Kidney (tissue), 14 donors: ENCODE measurements around the gene NOTCH4. TPM values are rescaled to one million over a fixed set of nuclear protein-coding genes. Genes with fewer than 3 reads are reported as not detected.
"Not testable (repeated sequence)": the region's sequence is repeated elsewhere in the genome, so short reads cannot be mapped to it uniquely, and the experiment has no call there.

Source experiments
- DNase-seq, 5 donors: peaks; one replicate each; pipeline ENCODE4 v3.0.0-alpha.2; 2013 to 2020
- FAIRE-seq: peaks from 2 replicates; lab custom pipeline; 2012; peaks lifted over from hg19 to GRCh38; lab: Jason Lieb, UNC
- H3K27ac ChIP-seq, 2 donors: one replicate each; pipeline ENCODE4 v1.7.0; 2013; ENCODE audit warnings: low read depth in 2 of 2, low read length in 2 of 2, inconsistent platforms in 1 of 2
- H3K27me3 ChIP-seq: one replicate; pipeline ENCODE4 v1.7.1; 2013; ENCODE audit warnings: low read length, inconsistent platforms; ENCODE audit not compliant: control insufficient read depth, insufficient read depth
- H3K36me3 ChIP-seq, 3 donors: one replicate each; pipeline versions ENCODE4 v1.7.0 to v1.7.1; 2013; ENCODE audit warnings: low read length in 3 of 3, control low read depth in 1 of 3, inconsistent platforms in 1 of 3; ENCODE audit not compliant: insufficient read depth in 3 of 3, control insufficient read depth in 2 of 3
- H3K4me1 ChIP-seq, 3 donors: one replicate each; pipeline versions ENCODE4 v1.7.0 to v1.7.1; 2013; ENCODE audit warnings: low read length in 3 of 3, inconsistent platforms in 1 of 3, low read depth in 1 of 3; ENCODE audit not compliant: control insufficient read depth in 2 of 3, insufficient read depth in 2 of 3
- H3K4me3 ChIP-seq, 3 donors: one replicate each; pipeline versions ENCODE4 v1.7.0 to v1.8.1; 2013; ENCODE audit warnings: low read length in 3 of 3, control low read depth in 1 of 3, inconsistent platforms in 1 of 3
- H3K9ac ChIP-seq, 3 donors: one replicate each; pipeline versions ENCODE4 v1.7.0 to v1.7.1; 2013; ENCODE audit warnings: low read length in 3 of 3, control low read depth in 1 of 3, inconsistent platforms in 1 of 3
- H3K9me3 ChIP-seq, 3 donors: one replicate each; pipeline versions ENCODE4 v1.7.0 to v1.7.1; 2013; ENCODE audit warnings: low read length in 3 of 3, control low read depth in 1 of 3, inconsistent platforms in 1 of 3; ENCODE audit not compliant: control insufficient read depth in 2 of 3, insufficient read depth in 1 of 3
- intact Hi-C: fragments of 100-400 bp; cut with DNase I; formaldehyde crosslinking; loops from one replicate; pipeline ENCODE4 v1.11.1; 2022
- polyA plus RNA-seq: library from polyadenylated mRNA; stranded (reverse); fragments of 350-450 nt; fragmentation: Illumina TruSeq; extraction: RNeasy Lipid Tissue Mini Kit (QIAGEN cat#74804); gene quantifications from one replicate; pipeline ENCODE4 v1.2.3, GENCODE V29; 2014; ENCODE audit warnings: low read depth, low replicate concordance; ENCODE audit not compliant: insufficient read depth
- total RNA-seq: library from RNA; stranded (reverse); fragmentation: NEBNext Ultra II Directional; extraction: Animal tissue kit (Norgen Biotek cat#: 25700); gene quantifications from one replicate; pipeline ENCODE4 v1.2.1, GENCODE V29; 2021
- TF ChIP-seq, protein P1 (sequence below): IDR thresholded peaks from 3 replicates; pipeline ENCODE4 v1.5.1; 2012; ENCODE audit warnings: mild to moderate bottlenecking, moderate library complexity, borderline replicate concordance; ENCODE audit not compliant: insufficient read depth; ENCODE audit errors: extremely low read depth
- donor health status: control.
- donor health status: control.
- donor health status: control.
- donor health status: control.
- donor health status: control.
- donor health status: DM: yes; HTN: yes; CAD: no.
- donor health status: Normal renal cell carcinoma (clear cell type).

Gene NOTCH4
- total and polyA plus RNA-seq, 2 donors from 2014 or later = 22.5 to 30.5 TPM

DNA sequence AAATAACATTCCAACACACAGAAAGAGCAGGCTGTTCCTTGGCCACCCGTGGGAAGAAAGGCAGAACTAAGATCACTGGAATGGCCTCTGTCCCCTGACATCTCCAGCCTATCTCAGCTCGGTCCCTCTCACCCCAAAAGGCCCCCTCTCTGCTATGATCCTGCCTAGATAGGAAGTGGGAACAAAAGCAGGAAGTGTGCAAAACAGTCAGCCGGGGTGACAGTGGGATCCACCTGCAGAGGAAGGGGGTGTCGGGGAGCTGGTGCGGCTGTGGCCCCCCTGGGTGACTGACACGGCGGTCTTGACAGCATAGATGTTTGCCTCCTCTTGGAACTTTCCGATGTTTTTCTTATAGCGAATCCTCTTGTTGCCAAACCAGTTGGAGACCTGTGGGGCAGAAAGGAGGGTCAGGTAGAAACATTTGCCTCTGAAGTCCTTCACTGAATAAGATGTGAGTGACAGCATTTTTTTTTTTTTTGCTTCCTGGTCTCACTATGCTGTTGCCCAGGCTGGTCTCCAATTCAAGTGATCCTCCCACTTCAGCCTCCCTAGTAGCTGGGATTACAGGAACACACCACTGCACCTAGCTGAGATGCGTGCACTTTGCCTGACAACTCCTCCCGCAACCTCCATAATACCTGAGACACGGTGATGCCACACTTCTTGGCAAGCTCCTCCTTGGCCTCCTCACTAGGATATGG is 36.7 kb downstream of the NOTCH4 start:
- Histone ChIP-seq H3K4me3 (no peak overlapping the region), H3K4me1 (peaks cover 2 to 26% (median 8%) of the 10 kb centered on the region in 3 donors), H3K27me3 (no peaks in the 10 kb centered on the region), H3K27ac (peak overlapping the region in 1 of 2 donors; percentile 69), H3K9me3 (no peaks in the 10 kb centered on the region), H3K36me3 (peaks cover 6 to 17% (median 8%) of the 10 kb centered on the region in 3 donors), H3K9ac (no peak overlapping the region)
- DNase-seq = peak in 2 of 5 donors; percentile 41 to 59
- no peak for FAIRE-seq
- TF ChIP-seq, protein P1, sequence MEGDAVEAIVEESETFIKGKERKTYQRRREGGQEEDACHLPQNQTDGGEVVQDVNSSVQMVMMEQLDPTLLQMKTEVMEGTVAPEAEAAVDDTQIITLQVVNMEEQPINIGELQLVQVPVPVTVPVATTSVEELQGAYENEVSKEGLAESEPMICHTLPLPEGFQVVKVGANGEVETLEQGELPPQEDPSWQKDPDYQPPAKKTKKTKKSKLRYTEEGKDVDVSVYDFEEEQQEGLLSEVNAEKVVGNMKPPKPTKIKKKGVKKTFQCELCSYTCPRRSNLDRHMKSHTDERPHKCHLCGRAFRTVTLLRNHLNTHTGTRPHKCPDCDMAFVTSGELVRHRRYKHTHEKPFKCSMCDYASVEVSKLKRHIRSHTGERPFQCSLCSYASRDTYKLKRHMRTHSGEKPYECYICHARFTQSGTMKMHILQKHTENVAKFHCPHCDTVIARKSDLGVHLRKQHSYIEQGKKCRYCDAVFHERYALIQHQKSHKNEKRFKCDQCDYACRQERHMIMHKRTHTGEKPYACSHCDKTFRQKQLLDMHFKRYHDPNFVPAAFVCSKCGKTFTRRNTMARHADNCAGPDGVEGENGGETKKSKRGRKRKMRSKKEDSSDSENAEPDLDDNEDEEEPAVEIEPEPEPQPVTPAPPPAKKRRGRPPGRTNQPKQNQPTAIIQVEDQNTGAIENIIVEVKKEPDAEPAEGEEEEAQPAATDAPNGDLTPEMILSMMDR = no peak
- intact Hi-C loops = no loop called here

DNA sequence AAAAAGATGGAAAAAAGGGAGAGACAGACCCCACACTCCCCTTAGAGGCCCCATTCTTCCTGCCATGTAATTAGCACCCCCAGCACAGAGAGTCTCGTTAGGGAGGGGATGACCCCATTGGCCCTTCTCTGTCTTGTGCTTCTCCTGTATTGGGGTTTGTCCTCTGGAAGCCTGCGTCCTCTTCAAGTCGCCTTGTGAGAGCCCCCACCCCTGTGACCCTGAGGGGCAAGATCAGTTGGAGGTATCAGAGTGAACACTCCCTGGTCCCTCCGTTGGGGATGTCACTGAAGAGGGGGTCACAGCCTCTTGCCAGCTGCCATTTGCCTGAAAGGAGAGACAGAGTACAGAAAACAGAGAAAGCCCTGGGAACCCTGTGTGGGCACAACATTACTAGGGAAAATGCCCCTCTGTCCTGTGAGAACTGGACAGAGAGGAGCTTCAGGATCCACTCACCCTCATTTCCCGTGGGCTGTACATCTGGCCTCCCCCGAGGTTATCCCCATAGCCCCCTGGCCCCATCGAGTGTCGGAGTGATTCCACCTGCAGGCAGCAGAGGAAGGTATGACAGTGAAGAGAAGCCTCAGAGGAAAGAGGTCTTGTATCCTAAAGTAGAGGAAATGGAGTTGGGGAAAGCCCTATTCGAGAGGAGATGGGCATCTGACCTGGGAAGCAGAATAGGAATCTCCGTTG is 37.6 kb downstream of the NOTCH4 start:
- Histone ChIP-seq H3K36me3 (peaks cover 6 to 19% (median 8%) of the 10 kb centered on the region in 3 donors), H3K9ac (peak overlapping the region in 1 of 3 donors; percentile 40), H3K4me1 (peaks cover 2 to 21% (median 8%) of the 10 kb centered on the region in 3 donors), H3K27ac (peak overlapping the region; percentile 69 to 89)
- H3K9me3 ChIP-seq, FAIRE-seq, H3K27me3 ChIP-seq, intact Hi-C loops, H3K4me3 ChIP-seq: not testable (repeated sequence)
- DNase-seq = peak in 1 of 5 donors; percentile 48

DNA sequence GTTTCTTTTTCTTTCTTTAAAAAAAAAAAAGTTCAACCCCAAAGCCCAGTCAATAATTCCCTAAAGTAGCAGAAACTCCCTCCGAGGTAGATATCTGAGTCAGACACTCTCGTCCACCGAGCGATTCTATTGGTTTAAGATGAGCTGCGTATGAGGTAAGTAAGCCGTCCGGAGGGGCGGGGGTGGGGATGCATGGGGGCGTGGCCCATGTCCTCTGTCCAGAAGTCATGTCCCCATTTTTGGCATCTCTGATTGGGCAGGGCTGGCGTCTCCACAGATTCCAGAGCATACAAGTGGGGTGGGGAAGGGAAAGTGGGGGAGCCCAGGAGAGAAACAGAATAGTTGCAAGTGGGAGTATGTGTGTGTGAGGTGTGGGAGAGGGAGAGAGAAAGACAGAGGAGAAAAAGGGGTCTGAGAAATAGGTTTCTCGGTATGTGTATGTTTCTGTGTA is 38.2 kb downstream of the NOTCH4 start:
- peak; percentile 74 for FAIRE-seq
- H3K27ac ChIP-seq = peak overlapping the region; percentile 69 to 89

DNA sequence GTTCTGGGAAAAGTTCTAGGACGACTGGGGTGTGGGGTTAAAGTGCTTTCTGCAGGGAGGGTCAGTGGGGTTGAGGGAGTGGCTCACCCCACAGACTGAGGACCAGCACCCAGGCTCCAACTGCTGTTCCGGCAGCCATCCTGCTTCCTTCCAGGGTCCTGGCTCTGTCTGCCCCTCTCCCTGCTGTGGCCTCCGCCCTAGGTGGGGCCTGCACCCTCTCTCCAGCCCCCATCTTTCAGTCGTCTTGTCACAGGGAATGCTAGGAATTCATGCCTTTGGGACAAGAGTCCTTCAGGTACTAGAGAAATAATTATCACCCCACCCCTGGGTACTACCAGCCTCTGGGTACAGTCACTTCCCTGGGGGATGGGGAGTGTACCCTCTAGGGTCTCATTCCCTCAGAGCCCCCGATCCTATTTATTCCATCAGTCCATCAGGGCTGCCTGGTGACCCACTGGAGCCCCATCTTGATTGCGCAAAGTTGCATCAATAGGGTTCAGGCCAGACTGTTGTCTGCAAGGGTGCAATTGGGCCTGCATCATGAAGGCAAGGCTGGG is 39.7 kb downstream of the NOTCH4 start, which contains the start of gene AGER:
Gene AGER (minus strand): TSS at position 170 of the 557 bp plus-strand sequence. CDS start 31 bp downstream, at position 139.
- Histone ChIP-seq H3K9me3 (no peaks in the 10 kb centered on the region), H3K36me3 (peaks cover 6 to 26% (median 8%) of the 10 kb centered on the region in 3 donors), H3K4me1 (peaks cover 2 to 19% (median 9%) of the 10 kb centered on the region in 3 donors), H3K27me3 (no peaks in the 10 kb centered on the region), H3K9ac (no peak within 1 kb of the TSS), H3K4me3 (no peak within 1 kb of the TSS), H3K27ac (peak within 1 kb of the TSS in 1 of 2 donors; percentile 52)
- FAIRE-seq (no peak), DNase-seq (peak in 2 of 5 donors; percentile 36 to 46)
- intact Hi-C loops = no loop called here
- TF ChIP-seq, protein P1 = no peak

More for the DNA sequence above, 38.2 kb downstream of the NOTCH4 start:
- intact Hi-C loops, H3K4me3 ChIP-seq, H3K9me3 ChIP-seq, H3K27me3 ChIP-seq: not testable (repeated sequence)
- peaks cover 6 to 25% (median 8%) of the 10 kb centered on the region in 3 donors for H3K36me3 ChIP-seq
- peaks cover 0 to 15% (median 5%) of the 10 kb centered on the region in 3 donors for H3K4me1 ChIP-seq
- peak overlapping the region in 1 of 3 donors; percentile 40 for H3K9ac ChIP-seq
- DNase-seq = peak; percentile 56 to 95 (median 74)
